HG03575 (cell line): ENCODE results near the gene ZDHHC15.
"Not testable (repeated sequence)": the region's sequence is repeated elsewhere in the genome, so short reads cannot be mapped to it uniquely, and the experiment has no call there.

Source experiments
- ATAC-seq: cut with Tn5 transposase; IDR thresholded peaks from one replicate; pipeline ENCODE4 v1.9.1; 2021; ENCODE audit not compliant: unreplicated experiment, insufficient number of reproducible peaks, low FRiP score; ENCODE audit errors: extremely low read depth

The ZDHHC15 gene

GRCh38 chrX:75522565-75523431, at the start of gene ZDHHC15:
TSS of gene ZDHHC15 (minus strand) at chrX:75523037. CDS start at chrX:75523024, 13 bp downstream.
- no peak for ATAC-seq

GRCh38 chrX:75560544-75560943, 37.7 kb upstream of the ZDHHC15 start:
- not testable (repeated sequence) for ATAC-seq

- ATAC-seq: no peak
Observed at GRCh38 chrX:75547783-75548182, 24.9 kb upstream of the ZDHHC15 start.

GRCh38 chrX:75546724-75547511, 24.1 kb upstream of the ZDHHC15 start:
- no peak for ATAC-seq

- ATAC-seq: no peak
Observed at GRCh38 chrX:75544786-75545185, 21.9 kb upstream of the ZDHHC15 start.

- no peak for ATAC-seq
Observed at GRCh38 chrX:75483933-75484332, 38.9 kb downstream of the ZDHHC15 start.

GRCh38 chrX:75461780-75462179, 61.1 kb downstream of the ZDHHC15 start:
- ATAC-seq: not testable (repeated sequence)

- ATAC-seq: no peak
Observed at GRCh38 chrX:75421688-75422230, 101.1 kb downstream of the ZDHHC15 start.

GRCh38 chrX:75407153-75407552, 115.7 kb downstream of the ZDHHC15 start:
- not testable (repeated sequence) for ATAC-seq

GRCh38 chrX:75390470-75390869, 132.4 kb downstream of the ZDHHC15 start:
- no peak for ATAC-seq

GRCh38 chrX:75369721-75370120, 153.1 kb downstream of the ZDHHC15 start:
- no peak for ATAC-seq

GRCh38 chrX:75366861-75367260, 156.0 kb downstream of the ZDHHC15 start:
- no peak for ATAC-seq

GRCh38 chrX:75365243-75365975, 157.4 kb downstream of the ZDHHC15 start:
- no peak for ATAC-seq

GRCh38 chrX:75361788-75362187, 161.0 kb downstream of the ZDHHC15 start:
- ATAC-seq: no peak

- ATAC-seq: not testable (repeated sequence)
Observed at GRCh38 chrX:75348601-75349000, 174.2 kb downstream of the ZDHHC15 start.

GRCh38 chrX:75337525-75337924, 185.3 kb downstream of the ZDHHC15 start:
- no peak for ATAC-seq

- no peak for ATAC-seq
Observed at GRCh38 chrX:75335127-75335458, 187.7 kb downstream of the ZDHHC15 start.

GRCh38 chrX:75334407-75335126, 188.3 kb downstream of the ZDHHC15 start:
- not testable (repeated sequence) for ATAC-seq

- ATAC-seq: no peak
Observed at GRCh38 chrX:75327607-75328006, 195.2 kb downstream of the ZDHHC15 start.
